ENCODE results near the gene SLC49A3. TPM values are rescaled to one million over a fixed set of nuclear protein-coding genes. Genes with fewer than 3 reads are reported as not detected.

Gene SLC49A3
- total and polyA plus RNA-seq, 12 donors: 1.4 to 24.5 (median 7.3) TPM

- no peak overlapping the region for H3K4me3 ChIP-seq
- no peaks in the 10 kb centered on the region for H3K9me3 ChIP-seq (replicated peaks in 1 of 3)
- H3K27ac ChIP-seq: no peak overlapping the region
- no peaks in the 10 kb centered on the region for H3K27me3 ChIP-seq
- WGBS, 4 donors: 48 to 71% (median 67%) methylated on average over 3 to 9 of the region's 9 CpGs
- DNase-seq: no peak
- H3K36me3 ChIP-seq (replicated peaks in 1 of 2): no peaks in the 10 kb centered on the region
- H3K4me1 ChIP-seq (replicated peaks in 1 of 2): peaks cover 18 to 44% of the 10 kb centered on the region in 2 donors
- intact Hi-C loops (cut with DNase I): no loop called here
- no peak for TF ChIP-seq CTCF (IDR thresholded peaks at IDR 0.05)
- TF ChIP-seq POLR2A (IDR thresholded peaks at IDR 0.05): no peak
Measured at GRCh38 chr4:712916-713632, 24.1 kb upstream of the SLC49A3 start.

GRCh38 chr4:712093-712492, 23.1 kb upstream of the SLC49A3 start:
- no peaks in the 10 kb centered on the region for H3K27me3 ChIP-seq
- no peak overlapping the region for H3K4me3 ChIP-seq
- intact Hi-C loops (cut with DNase I): no loop called here
- peaks cover 21 to 40% of the 10 kb centered on the region in 2 donors for H3K4me1 ChIP-seq (replicated peaks in 1 of 2)
- no peaks in the 10 kb centered on the region for H3K9me3 ChIP-seq (replicated peaks in 1 of 3)
- DNase-seq: no peak
- H3K36me3 ChIP-seq (replicated peaks in 1 of 2): no peaks in the 10 kb centered on the region
- WGBS, 4 donors: 56 to 57% (median 57%) methylated on average over 3 of the region's 3 CpGs
- TF ChIP-seq POLR2A (IDR thresholded peaks at IDR 0.05) (no peak), CTCF (IDR thresholded peaks at IDR 0.05) (no peak)
- H3K27ac ChIP-seq: no peak overlapping the region

GRCh38 chr4:710916-711315, 22.0 kb upstream of the SLC49A3 start:
- no peaks in the 10 kb centered on the region for H3K27me3 ChIP-seq
- no peaks in the 10 kb centered on the region for H3K9me3 ChIP-seq (replicated peaks in 1 of 3)
- WGBS, 4 donors: 78 to 81% (median 80%) methylated on average over 11 to 13 of the region's 13 CpGs
- intact Hi-C loops (cut with DNase I): no loop called here
- no peaks in the 10 kb centered on the region for H3K36me3 ChIP-seq (replicated peaks in 1 of 2)
- H3K4me1 ChIP-seq (replicated peaks in 1 of 2): peaks cover 25 to 43% of the 10 kb centered on the region in 2 donors
- no peak overlapping the region for H3K4me3 ChIP-seq
- H3K27ac ChIP-seq: peak overlapping the region in 1 of 5 donors; percentile 17
- TF ChIP-seq CTCF (IDR thresholded peaks at IDR 0.05): no peak
- no peak for TF ChIP-seq POLR2A (IDR thresholded peaks at IDR 0.05)
- DNase-seq: no peak

- WGBS, 4 donors: 75 to 82% (median 77%) methylated on average over 4 to 9 of the region's 9 CpGs
Measured at GRCh38 chr4:710116-710515, 21.2 kb upstream of the SLC49A3 start.

More at GRCh38 chr4:710116-710515, 21.2 kb upstream of the SLC49A3 start:
- TF ChIP-seq CTCF (IDR thresholded peaks at IDR 0.05) (no peak), POLR2A (IDR thresholded peaks at IDR 0.05) (no peak)
- Histone ChIP-seq H3K36me3 (replicated peaks in 1 of 2) (no peaks in the 10 kb centered on the region), H3K27me3 (no peaks in the 10 kb centered on the region), H3K27ac (peak overlapping the region in 2 of 5 donors; percentile 38 to 52), H3K9me3 (replicated peaks in 1 of 3) (no peaks in the 10 kb centered on the region), H3K4me3 (no peak overlapping the region), H3K4me1 (replicated peaks in 1 of 2) (peaks cover 25 to 43% of the 10 kb centered on the region in 2 donors)
- no peak for DNase-seq
- intact Hi-C loops (cut with DNase I): no loop called here

Measured in adrenal gland (tissue), 12 donors.